ENCODE data around the gene CPNE6. TPM values are rescaled to one million over a fixed set of nuclear protein-coding genes. Genes with fewer than 3 reads are reported as not detected.

CPNE6 gene
- total and polyA plus RNA-seq, 12 donors = 0.07 to 1.4 (median 0.22) TPM; not detected in 7

DNA sequence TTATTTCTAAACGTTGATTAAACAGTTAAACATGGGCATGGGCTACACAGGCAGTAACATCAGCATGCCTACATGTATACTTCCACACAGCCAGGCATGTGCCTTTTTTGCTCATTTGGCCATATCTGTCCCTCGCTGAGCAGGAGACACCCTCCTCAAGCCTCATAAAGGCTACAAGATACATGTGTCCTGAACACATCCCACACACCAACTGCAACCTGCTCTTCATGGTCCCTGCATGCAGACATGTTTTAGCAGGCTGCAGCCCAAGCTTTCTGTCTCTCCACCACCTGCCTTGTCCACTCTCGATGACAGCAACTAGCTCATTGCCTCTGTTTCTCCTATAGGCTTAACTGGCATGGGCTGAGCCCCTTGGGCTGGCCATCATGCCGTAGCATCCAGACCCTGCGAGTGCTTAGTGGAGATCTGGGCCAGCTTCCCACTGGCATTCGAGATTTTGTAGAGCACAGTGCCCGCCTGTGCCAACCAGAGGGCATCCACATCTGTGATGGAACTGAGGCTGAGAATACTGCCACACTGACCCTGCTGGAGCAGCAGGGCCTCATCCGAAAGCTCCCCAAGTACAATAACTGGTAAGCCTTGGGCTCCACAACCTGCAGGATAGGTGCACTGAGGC lies 25.3 kb downstream of the CPNE6 start:
- Histone ChIP-seq H3K4me3 (no peak overlapping the region), H3K27ac (no peak overlapping the region), H3K27me3 (no peaks in the 10 kb centered on the region), H3K36me3 (replicated peaks in 1 of 2) (peaks cover 0 to 11% of the 10 kb centered on the region in 2 donors), H3K4me1 (replicated peaks in 1 of 2) (peaks cover 4 to 21% of the 10 kb centered on the region in 2 donors), H3K9me3 (replicated peaks in 1 of 3) (no peaks in the 10 kb centered on the region)
- WGBS, 4 donors = 85 to 96% (median 93%) methylated on average over 8 of the region's 8 CpGs
- TF ChIP-seq CTCF (IDR thresholded peaks at IDR 0.05) (no peak), POLR2A (IDR thresholded peaks at IDR 0.05) (no peak)
- intact Hi-C loops (cut with DNase I) = no loop called here
- DNase-seq = no peak

DNA sequence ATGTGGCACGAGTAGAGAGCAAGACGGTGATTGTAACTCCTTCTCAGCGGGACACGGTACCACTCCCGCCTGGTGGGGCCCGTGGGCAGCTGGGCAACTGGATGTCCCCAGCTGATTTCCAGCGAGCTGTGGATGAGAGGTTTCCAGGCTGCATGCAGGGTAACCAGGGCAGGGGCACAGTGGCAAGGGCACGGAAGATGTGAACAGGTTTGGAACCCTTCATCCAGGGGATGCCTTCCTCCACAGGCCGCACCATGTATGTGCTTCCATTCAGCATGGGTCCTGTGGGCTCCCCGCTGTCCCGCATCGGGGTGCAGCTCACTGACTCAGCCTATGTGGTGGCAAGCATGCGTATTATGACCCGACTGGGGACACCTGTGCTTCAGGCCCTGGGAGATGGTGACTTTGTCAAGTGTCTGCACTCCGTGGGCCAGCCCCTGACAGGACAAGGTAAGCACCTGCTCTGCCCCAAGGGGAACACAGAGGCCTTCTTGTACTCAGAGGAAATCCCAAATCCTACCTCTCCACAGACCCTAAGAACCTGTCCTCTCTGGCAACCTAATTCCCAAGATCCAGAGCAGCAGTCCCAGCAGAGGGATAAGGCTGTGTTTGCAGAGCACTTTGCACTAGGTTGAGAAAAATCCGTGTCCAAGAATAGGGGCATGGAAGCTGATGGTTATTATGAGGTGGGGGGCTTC lies 27.0 kb downstream of the CPNE6 start:
- H3K9me3 ChIP-seq (replicated peaks in 1 of 3) = no peaks in the 10 kb centered on the region
- H3K4me3 ChIP-seq = no peak overlapping the region
- no peak for DNase-seq
- peaks cover 4 to 18% of the 10 kb centered on the region in 2 donors for H3K4me1 ChIP-seq (replicated peaks in 1 of 2)
- no peak overlapping the region for H3K27ac ChIP-seq
- TF ChIP-seq CTCF (IDR thresholded peaks at IDR 0.05) (no peak), POLR2A (IDR thresholded peaks at IDR 0.05) (no peak)
- WGBS, 4 donors = 95 to 97% (median 97%) methylated on average over 11 to 16 of the region's 16 CpGs
- peaks cover 0 to 11% of the 10 kb centered on the region in 2 donors for H3K36me3 ChIP-seq (replicated peaks in 1 of 2)
- intact Hi-C loops (cut with DNase I) = no loop called here
- no peaks in the 10 kb centered on the region for H3K27me3 ChIP-seq

- no peak for DNase-seq
- H3K36me3 ChIP-seq (replicated peaks in 1 of 2) = peaks cover 0 to 11% of the 10 kb centered on the region in 2 donors
- no peaks in the 10 kb centered on the region for H3K9me3 ChIP-seq (replicated peaks in 1 of 3)
- H3K27ac ChIP-seq = no peak overlapping the region
- H3K4me1 ChIP-seq (replicated peaks in 1 of 2) = peaks cover 4 to 14% of the 10 kb centered on the region in 2 donors
- no peaks in the 10 kb centered on the region for H3K27me3 ChIP-seq
- WGBS, 4 donors = 88 to 96% (median 91%) methylated on average over 11 to 17 of the region's 17 CpGs
- H3K4me3 ChIP-seq = no peak overlapping the region
- TF ChIP-seq POLR2A (IDR thresholded peaks at IDR 0.05) (no peak), CTCF (IDR thresholded peaks at IDR 0.05) (no peak)
- intact Hi-C loops (cut with DNase I) = no loop called here
These were observed 27.8 kb downstream of the CPNE6 start for GRCh38 chr14:24098927-24099813.
